ENCODE data around the gene BTRC.

The BTRC gene

GRCh38 chr10:101446947-101447346 lies 93.0 kb downstream of the BTRC start:
- no peak for DNase-seq

- no peak for DNase-seq
These were observed 93.5 kb downstream of the BTRC start for GRCh38 chr10:101447477-101447876.

- DNase-seq: no peak
These were observed 96.5 kb downstream of the BTRC start for GRCh38 chr10:101450277-101451080.

- DNase-seq: no peak
These were observed 97.3 kb downstream of the BTRC start for GRCh38 chr10:101451261-101451660.

- no peak for DNase-seq
These were observed 97.7 kb downstream of the BTRC start for GRCh38 chr10:101451667-101452069.

- DNase-seq: no peak
These were observed 98.2 kb downstream of the BTRC start for GRCh38 chr10:101452176-101452575.

- DNase-seq: no peak
These were observed 98.6 kb downstream of the BTRC start for GRCh38 chr10:101452593-101452992.

GRCh38 chr10:101453318-101453717 lies 99.4 kb downstream of the BTRC start:
- DNase-seq: no peak

- DNase-seq: no peak
These were observed 100.1 kb downstream of the BTRC start for GRCh38 chr10:101453791-101454718.

- DNase-seq: no peak
These were observed 104.9 kb downstream of the BTRC start for GRCh38 chr10:101458869-101459268.

GRCh38 chr10:101464082-101464481 lies 110.1 kb downstream of the BTRC start:
- no peak for DNase-seq

GRCh38 chr10:101464599-101464998 lies 110.6 kb downstream of the BTRC start:
- DNase-seq: no peak

- no peak for DNase-seq
These were observed 112.3 kb downstream of the BTRC start for GRCh38 chr10:101466016-101466912.

- DNase-seq: peak; percentile 69
These were observed 113.4 kb downstream of the BTRC start for GRCh38 chr10:101467286-101467770.

GRCh38 chr10:101468159-101468558 lies 114.2 kb downstream of the BTRC start:
- no peak for DNase-seq

- DNase-seq: no peak
These were observed 122.4 kb downstream of the BTRC start for GRCh38 chr10:101476383-101476782.

GRCh38 chr10:101478956-101479355 lies 125.0 kb downstream of the BTRC start:
- no peak for DNase-seq

GRCh38 chr10:101481256-101481655 lies 127.3 kb downstream of the BTRC start:
- no peak for DNase-seq

GRCh38 chr10:101482568-101482967 lies 128.6 kb downstream of the BTRC start:
- DNase-seq: no peak

GRCh38 chr10:101484175-101484745 lies 130.3 kb downstream of the BTRC start:
- DNase-seq: no peak

- DNase-seq: no peak
These were observed 131.2 kb downstream of the BTRC start for GRCh38 chr10:101485207-101485606.

Data from fibroblast of skin of right biceps (primary cell).